Right renal cortex interstitium (tissue), 3 donors: ENCODE results near the gene DHRS7C. TPM values are rescaled to one million over a fixed set of nuclear protein-coding genes. Genes with fewer than 3 reads are reported as not detected.
A peak's percentile ranks its signal among the peaks of the same experiment; 100 is the strongest.

Experiments
- DNase-seq, 3 donors: peaks; one replicate each; pipeline ENCODE4 v3.0.0-alpha.2; 2013; ENCODE audit warnings: low read depth in 3 of 3, low spot score in 2 of 3
- polyA plus RNA-seq, 3 donors: library from polyadenylated mRNA; unstranded; fragments of 120-200 nt; gene quantifications; one replicate each; pipeline ENCODE4 v1.2.1, GENCODE V29; 2013; ENCODE audit not compliant: insufficient read length in 3 of 3

Gene DHRS7C, protein sequence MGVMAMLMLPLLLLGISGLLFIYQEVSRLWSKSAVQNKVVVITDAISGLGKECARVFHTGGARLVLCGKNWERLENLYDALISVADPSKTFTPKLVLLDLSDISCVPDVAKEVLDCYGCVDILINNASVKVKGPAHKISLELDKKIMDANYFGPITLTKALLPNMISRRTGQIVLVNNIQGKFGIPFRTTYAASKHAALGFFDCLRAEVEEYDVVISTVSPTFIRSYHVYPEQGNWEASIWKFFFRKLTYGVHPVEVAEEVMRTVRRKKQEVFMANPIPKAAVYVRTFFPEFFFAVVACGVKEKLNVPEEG
- polyA plus RNA-seq = not detected

DNA sequence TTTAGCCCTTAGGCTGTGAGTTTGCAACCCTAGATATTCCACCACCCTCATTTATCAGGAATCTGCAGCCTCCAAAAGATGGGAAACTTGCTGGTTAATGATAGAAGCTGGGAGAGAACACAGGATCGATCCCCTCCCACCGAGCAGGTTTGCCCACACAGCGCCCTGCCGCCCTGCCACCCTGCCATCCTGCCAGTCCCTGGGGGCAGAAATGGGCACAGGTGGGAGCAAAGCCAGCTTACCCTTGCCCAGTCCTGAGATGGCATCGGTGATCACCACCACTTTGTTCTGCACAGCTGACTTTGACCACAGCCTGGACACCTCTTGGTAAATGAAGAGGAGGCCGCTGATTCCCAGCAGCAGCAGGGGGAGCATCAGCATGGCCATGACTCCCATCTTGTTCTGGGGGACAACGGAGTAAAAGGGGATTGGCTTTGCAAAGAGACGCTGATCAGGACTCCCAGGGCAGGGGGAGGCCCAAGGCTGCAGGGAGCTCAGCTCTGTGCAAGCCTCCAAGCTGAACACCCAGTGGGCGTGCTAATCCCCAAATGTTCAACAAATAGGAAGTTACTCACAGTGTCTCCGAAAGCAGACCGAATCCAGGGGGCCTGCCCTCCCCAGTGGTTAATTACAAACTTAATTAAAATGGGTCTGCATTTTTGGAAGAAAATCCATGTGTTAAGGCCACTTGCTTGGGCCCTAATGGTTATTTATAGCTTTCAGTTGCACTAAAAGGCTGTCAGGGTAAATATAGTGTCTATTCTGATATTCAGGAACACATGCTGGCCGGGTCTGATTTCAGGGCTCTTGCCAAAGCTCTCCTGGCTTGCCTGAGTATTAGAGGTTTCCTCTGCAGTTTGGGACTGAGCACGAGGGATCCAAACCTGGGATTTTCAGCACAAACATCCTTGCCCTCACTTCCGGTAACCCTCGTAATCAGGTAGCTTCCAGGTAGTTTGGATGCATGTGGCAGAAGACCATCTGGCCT is at the start of gene DHRS7C:
Gene DHRS7C (minus strand): TSS at position 704 of the 988 bp plus-strand sequence. CDS start 308 bp downstream, at position 396.
- DNase-seq = no peak

DNA sequence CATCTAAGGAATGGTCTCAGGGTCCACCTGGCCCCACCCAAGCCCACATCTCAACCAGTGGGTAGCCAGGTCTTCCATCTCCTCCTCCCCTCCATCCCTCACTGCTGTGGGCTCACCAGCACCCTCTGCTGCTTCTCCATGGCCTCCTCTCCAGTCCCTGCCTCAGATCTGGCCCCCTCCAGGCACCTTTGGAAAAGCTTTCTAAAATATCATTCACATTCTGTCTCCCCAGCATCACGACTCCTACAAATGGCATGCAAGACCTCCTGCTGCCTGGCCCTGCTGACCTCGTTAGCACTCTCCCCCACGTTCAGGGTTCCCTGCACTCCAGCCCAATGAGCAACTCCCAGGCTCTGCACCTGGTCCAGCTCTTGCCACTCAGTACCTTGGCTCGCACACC is 48.0 kb upstream of the DHRS7C start:
- no peak for DNase-seq

DNA sequence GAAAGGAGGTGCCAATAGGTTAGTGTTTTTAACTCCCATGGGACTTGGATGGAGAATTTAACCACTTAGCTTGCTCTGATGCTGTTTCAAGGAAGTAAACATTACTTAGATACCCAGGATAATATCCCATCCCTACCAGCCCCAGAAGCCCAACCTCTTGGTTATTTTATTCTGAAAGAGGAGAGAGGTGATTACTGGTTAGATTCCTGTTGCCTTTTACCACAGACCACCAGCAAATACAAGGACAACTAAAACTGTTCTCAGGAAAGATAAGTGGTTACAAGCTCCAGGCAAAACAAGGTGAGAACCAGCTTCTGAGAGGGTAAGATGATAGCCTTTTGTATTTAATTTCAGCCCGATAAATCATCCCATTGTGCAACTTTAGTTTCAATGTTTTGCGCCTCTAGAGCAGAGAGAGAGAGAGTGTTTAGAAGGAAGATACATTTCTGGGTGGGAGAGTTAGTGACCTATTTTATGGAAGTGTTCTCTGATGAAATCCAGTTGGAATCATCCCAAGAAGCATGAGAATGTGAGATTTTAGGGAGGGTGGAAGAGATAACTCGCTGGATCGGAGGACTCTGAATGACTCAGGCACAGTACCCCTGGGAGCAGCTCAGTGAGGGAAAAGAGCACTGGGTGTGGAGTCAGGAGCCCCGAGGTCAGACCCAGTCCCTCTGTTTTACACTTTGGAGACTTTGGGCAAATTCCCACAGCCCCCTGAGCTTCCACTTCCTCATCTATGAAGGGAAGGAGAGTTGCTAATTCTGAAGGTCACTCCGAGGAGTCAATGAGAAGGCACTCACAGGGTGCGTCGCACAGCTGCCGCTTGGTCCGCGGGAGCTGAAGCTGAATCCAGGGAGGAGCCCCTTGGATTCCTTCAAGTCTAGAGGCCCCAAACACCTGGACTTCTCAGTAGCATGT is 46.4 kb upstream of the DHRS7C start:
- no peak for DNase-seq

DNA sequence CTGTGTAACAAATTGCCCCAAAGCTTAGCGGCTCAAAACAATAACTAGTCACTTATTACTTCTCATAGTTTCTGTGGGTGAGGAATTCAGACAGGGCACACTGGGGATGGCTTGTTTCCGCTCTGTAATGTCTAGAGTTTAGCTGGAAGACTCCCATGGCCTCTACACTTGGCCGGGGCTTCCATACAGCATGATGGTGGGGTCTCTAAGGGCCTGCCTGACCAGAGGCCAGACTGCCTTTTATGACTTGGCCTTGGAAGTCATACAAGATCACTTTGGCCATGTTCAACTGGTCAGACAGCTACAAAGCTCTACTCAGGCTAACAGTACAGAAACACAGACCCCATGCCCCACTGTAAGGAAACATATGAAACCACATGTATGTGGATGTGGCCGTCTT is 42.5 kb upstream of the DHRS7C start:
- DNase-seq = no peak

DNA sequence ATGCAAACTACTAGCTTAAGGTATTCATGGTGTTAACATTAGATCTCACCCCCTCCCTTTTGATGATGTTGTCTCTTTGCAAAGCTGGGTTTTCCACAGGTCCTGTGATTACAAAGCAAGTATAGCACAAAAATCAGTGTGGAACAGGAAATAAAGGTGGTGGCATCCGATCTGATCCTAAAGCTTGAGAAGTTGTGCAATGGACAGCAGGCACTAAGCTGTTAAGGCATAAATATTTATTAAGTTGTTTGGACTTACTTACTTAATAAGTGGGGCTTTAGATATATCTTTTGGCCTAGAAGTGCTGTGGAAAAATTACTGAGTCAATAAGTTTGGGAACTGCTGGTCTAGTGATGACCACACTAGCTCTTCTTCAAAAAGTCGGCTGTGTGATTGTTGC is 39.3 kb upstream of the DHRS7C start:
- DNase-seq = no peak

DNA sequence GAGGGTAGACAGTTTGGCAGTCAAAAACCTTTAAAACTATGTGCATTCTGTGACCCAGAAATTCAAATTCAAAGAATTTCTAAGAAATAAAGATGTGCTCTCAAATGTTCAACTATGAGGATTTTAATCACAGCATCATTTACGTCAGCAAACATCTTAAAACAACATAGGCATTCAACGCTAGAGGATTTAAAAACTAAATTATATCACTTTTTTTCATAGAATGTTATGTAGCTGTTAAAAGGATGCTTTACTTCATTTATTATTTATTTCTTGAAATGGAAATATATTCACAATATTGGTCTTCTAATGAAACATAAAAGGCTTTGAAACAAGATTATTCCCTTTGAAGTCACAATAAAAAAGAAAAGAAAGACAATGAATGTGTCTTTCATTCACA is 38.0 kb upstream of the DHRS7C start:
- DNase-seq = no peak

DNA sequence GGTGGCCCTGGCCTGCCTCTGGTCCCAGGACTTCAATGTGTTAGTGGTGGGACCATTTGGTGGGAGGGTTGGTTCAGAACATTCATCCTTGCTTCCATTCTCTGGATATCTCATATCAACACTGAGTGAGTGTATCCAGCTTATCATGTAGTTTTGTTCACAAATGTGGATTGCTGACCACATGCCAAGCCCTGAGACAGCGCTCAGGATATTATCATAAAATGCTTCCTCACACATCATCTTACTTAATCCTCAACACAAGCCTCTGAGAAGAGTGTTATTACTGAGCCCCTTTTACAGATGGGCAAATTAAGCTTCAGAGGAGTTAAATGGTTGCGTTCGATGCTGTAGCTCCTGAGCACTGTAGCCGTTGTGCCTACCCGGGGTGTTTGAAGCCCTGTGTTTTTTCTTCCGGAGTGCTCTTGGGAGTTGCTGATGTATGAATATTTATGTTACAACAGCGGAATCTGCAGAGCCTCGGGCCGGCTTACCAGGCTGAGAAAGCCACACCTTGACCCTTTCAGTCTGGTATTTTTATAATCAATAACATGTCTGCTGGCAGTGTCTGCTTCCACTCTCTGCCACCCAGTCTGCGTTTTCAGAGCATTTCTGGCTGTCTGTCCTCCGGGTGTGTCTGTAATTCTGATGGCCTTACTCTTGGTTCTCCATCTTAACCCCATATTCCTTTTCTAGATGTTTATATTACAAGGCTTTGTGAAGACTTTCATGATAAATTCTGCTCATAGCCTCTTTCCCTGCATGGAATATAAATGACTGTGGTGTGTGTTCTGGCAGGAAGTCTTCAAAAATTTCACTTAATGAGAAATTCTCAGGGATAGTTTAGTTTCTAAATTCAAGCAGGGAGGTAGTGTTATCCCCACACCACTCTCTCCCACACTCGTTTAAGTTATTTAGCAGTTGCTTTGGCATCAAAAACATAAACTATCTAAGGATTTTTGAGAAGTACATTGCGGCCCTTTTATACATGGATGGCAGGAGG is 37.2 kb upstream of the DHRS7C start:
- no peak for DNase-seq

DNA sequence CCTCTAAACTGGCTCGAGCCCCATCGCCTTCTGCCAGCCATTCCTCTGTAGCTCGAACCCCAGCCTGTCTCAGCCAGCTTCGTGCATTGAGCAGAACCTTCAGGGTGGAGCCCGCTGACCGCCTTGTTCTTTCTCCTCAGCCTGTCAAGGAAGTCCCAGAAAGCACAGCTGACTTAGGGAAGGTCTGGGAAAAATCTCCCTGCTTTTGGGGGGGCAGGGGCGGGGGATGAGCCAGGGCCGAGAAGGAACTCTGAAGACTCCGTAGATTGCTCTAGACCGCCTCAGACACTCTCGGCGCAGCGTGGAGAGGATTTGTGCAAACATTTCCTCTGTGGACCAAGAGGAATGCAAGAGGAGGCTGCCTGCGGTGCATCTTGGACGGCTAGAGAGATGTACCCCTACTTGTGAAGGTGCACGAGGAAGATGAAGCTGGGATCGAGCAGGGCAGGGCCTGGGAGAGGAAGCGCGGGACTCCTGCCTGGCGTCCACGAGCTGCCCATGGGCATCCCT is 34.3 kb upstream of the DHRS7C start, which contains the start of gene GLP2R:
Gene GLP2R (plus strand): TSS at position 284 of the 510 bp plus-strand sequence. CDS start 140 bp downstream, at position 424.
- DNase-seq = no peak

DNA sequence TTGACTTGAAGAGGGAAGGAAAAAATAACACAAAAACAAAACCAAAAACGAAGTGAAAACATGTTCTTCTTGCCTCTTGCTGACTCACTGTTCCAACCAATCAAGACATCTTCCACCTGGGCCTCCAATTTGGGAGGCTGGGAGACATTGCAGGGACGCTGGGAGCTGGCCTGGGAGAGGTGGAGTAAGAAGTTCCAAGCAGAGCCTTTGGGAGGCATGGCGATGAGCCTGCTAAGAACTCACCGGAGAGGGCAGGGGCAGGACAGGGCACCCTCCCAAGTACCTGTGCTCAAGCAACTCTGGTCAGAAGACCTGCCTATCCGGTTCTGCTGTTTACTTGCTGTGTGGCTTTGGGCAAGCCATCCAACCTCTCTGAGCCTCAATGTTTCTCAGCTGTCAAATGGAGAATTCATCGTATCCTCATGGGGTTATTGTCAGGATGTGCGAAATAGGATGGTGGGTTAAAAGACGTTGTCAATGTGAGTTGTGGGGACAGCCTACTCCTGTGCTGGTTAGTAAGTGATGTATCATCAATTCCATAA is 33.5 kb upstream of the DHRS7C start:
- no peak for DNase-seq

DNA sequence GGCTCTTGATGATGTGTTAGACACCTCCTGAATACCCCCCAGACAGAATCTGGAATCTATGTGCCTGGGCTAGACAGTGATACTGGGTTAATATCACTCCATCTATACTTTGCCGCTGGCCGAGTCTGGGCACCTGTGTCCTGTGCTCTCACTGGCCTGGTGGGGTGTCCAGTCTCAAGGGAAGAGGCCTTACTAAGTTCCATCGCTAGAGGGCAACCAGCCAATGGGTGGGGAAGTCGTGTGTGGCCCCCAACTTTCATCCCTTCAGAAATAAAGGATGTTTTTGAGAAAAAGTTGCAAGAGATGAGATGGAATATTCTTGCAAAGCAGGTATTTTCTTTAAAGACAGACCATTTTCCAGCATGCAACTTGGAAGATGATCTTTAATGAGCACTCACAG is 32.7 kb upstream of the DHRS7C start:
- no peak for DNase-seq

DNA sequence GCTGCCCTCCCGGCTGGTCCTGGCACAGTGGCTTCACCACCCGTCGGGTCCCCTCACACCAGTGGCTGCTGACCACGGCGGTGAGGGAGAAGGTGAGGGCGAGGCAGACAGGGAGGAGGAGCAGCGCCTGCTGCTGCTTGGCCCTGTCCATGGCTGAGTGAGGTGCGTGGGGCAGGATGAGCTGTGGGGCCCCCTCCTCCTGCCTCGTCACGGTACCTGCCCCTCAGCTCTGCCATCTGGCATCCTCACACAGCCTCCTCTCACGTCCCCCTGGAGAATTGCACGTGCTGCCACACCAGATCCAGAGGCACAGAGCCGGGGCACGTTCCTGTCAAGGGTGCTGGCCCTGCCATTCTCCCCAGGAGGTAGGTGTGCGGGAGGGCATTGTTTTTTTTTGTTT is 30.5 kb upstream of the DHRS7C start, which contains the start of gene GSG1L2:
Gene GSG1L2 (minus strand): TSS at position 159 of the 400 bp plus-strand sequence. CDS start 8 bp downstream, at position 151.
- no peak for DNase-seq

DNA sequence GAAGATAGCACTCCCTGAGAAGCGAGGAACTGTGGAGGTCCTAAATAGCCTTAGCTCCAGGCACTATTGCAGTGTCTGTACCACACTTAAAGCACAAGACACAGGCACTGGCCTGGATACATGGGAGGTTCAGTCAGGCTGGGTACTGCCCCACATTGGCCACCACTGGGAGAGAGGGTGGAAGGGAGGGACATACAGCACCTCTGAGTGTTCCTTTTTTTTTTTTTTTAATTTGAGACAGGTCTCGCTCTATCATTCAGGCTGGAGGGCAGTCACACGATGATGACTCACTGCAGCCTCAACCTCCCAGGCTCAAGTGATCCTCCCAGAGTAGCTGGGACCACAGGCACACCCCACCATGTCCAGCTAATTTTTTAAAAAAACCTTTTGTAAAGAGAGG is 29.1 kb upstream of the DHRS7C start:
- DNase-seq = no peak

DNA sequence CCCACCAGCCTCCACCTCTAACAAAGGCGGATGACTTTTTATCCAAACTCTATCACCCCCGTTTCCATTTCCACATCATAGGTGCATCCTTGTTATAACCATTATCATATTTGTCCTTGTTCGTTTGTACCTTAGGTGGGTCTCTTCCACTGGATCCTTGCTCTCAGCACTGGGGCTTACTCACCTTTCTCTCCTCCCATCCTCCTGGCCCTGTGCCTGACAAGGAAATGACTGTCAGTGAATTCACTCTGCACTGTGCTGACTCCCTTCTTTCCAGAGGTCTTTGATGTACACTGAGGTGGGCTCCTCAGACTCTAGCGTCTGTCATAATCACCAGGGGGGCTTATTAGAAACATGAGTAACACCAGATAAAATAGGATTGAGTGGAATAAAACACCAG is 27.4 kb upstream of the DHRS7C start:
- no peak for DNase-seq

DNA sequence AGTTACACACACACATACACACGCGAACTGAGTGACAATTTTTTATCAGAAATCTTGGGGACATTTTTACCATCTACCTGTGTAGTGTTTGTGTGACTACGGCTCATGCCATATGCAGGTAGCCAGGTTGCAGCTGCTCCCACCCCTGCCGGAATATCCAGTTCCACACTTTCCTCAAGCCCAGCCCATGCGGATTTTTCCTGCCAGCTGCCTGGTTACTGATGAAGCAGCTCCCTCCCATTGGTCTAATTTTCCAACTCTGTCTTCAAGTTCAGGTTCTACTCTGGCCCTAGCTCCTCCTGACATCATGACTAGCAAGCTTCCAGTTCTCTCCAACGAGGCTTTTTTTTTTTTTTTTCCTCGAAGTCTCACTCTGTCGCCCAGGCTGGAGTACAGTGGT is 25.7 kb upstream of the DHRS7C start:
- DNase-seq = peak in 2 of 3 donors; percentile 31 to 45

DNA sequence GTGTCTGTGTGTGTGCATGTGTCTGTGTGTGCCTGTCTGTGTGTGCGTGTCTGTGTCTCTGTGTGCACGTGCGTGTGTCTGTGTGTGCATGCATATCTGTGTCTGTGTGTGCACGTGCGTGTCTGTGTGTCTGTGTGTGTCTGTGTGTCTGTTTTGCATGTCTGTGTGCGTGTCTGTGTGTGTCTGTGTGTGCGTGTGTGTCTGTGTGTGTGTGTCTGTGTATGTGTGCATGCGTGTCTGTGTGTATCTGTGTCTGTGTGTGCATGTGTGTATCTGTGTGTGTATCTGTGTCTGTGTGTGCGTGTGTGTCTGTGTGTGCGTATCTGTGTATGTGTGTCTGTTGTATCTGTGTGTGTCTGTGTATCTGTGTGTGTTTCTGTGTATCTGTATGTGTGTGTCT is 25.1 kb upstream of the DHRS7C start:
- no peak for DNase-seq

DNA sequence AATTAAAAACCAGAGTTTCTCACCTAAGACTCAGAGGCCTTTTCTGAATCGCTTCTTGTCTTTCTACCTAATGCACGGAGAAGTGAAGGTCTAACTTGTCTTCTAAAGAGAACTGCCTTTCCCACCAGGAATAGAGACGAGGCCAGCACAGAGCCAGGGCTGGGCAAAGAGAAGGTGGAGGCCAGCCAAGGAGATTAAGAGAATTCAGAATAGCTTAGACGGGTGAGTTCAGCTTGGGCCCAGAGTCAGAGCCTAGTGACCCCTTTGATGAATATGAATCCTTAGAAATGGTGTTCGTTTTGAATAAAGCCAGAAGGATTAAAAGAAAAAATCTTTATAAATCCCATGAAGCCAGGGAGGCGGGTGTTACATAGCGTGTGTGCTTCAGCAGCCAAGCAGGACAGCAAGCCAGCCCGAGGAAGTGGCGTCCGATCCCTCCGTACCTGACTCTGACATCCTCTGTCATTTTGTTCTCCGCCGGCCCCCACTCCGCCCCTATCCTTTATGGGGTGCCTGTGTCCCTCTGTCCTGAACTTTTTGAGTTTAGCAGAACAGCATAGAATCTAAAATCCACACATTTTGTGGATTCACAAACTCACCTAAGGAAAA is 23.0 kb upstream of the DHRS7C start:
- DNase-seq = no peak

DNA sequence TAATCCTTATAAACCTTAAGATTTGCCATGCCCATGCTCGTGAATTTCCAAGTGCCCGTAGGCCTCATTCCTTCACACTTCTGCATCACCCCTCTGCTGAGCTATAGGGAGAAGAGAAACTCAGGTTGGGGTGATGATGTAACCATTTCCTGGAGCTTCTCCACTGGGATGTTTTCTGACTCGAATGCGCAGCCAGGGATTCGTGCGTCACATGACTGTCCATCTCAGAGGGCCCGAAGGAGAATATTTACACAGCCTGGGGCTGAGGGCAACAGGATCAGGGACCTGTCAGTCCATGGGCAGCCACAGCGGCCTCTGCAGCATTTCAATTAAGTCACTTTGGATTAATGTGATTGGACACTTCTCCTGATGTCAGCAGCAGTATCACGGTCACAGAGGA is 21.8 kb upstream of the DHRS7C start:
- DNase-seq = no peak

DNA sequence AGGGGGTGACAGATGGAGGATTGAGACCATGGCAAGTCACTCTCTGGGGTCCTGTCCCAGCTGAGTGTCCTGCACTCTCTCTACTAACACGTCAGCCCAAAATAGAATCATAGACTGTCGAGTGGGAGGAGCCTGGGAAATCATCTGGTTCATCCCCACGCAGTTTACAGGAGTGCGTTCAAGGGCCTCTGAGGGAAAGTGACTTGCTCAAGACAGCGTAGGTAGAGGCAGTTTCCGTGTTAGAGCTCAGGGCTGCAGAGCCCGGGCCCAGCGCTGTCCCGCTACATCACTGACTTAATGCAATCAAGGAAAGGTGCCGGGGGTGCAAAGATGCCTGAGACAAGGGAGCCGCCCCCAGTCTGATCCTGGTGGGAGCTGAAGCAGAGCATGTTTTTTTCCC is 20.1 kb upstream of the DHRS7C start:
- no peak for DNase-seq
